ACHN (cell line): Measurements from ENCODE around the gene RPL23.
A peak's percentile ranks its signal among the peaks of the same experiment; 100 is the strongest.

ENCODE experiments used
- DNase-seq: peaks from one replicate; pipeline ENCODE4 v3.0.0-alpha.2; 2015
- in situ Hi-C: cut with HindIII; loops from 2 replicates; pipeline ENCODE4 v1.10.0; 2017; ENCODE audit warnings: low sequenced_read_pairs, low pct_ligation_motif_present, low pct_unique_long_range_greater_than_20kb

RPL23 gene

GRCh38 chr17:38885728-38886642 lies 32.5 kb upstream of the RPL23 start:
- in situ Hi-C loops: no loop called here
- no peak for DNase-seq

GRCh38 chr17:38885044-38885727 lies 31.7 kb upstream of the RPL23 start:
- no peak for DNase-seq
- in situ Hi-C loops: no loop called here

DNA sequence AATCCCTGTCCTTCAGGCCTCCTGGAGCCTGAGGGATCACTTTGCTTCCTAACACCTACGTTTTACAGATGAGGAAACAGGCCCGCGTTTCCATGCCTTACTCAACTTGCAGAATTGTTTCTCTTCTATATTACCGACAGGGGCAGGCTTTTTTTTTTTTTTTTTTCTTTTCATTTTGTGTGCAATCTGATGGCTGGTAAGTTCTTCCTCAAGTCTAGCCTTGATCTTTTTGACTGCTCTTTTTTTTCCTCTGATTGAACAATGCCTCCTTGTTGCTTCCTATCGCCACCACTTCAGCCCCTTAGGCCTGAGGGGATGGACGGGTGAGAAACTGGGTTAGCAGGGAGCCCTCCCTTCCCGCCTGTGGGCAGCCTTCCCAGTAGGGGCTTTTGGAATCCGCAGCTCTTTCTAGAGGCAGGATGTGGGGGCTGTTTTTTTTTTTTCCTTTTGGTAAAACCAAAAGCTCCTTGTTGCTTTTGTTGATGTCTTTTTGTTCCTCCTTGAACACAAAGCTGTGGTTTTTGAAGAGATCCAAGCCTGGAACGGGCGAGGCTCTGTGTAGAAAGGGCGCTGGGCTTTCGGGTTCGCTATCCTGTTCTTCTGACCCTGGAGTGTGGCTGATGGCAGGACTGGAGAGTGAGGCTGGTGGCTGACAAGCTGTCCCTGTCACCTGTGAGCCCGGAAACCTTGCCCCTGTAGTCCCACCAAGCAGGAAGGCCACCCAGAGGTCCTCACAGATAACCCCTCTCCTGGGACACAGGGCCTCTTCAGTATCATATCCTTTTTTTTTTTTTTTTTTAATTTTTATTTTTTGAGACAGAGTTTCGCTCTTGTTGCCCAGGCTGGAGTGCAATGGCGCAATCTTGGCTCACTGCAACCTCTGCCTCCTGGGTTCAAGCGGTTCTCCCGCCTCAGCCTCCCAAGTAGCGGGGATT lies 30.3 kb upstream of the RPL23 start:
- in situ Hi-C loops: no loop called here
- no peak for DNase-seq

GRCh38 chr17:38882870-38883269 lies 29.3 kb upstream of the RPL23 start:
- no peak for DNase-seq
- in situ Hi-C loops: no loop called here

DNA sequence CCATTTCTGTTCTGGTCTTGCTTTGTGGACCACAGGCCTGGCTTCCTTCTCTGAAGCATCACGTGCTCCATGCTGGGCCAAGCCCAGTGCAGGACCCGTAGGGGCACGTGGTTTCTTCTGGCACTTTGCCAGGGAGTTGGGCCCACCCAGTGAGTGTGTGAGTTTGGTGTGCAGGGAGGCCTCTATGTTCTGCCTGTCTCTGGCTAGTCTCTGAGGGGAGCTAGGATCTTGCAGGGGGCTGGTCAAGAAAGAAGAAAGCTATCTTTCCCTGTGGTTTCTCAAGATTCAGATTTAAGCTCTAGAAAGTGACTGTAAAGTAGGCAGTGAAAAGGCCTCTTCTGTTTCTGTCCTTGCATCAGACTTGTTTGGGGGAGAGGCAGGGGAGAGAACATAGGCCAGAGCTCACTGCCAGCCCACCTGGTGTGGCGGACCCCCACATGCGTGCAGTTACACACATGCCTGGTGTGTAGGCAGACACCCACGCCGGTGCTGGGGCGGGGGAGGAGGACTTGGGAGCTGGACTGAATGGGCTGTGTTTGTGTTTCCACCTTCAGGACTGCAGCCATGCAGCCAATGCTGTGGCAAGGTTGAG lies 28.2 kb upstream of the RPL23 start:
- no peak for DNase-seq
- in situ Hi-C loops: no loop called here

- DNase-seq: peak; percentile 97
- in situ Hi-C loops: no loop called here
Observed at GRCh38 chr17:38879878-38880665, 26.6 kb upstream of the RPL23 start.

DNA sequence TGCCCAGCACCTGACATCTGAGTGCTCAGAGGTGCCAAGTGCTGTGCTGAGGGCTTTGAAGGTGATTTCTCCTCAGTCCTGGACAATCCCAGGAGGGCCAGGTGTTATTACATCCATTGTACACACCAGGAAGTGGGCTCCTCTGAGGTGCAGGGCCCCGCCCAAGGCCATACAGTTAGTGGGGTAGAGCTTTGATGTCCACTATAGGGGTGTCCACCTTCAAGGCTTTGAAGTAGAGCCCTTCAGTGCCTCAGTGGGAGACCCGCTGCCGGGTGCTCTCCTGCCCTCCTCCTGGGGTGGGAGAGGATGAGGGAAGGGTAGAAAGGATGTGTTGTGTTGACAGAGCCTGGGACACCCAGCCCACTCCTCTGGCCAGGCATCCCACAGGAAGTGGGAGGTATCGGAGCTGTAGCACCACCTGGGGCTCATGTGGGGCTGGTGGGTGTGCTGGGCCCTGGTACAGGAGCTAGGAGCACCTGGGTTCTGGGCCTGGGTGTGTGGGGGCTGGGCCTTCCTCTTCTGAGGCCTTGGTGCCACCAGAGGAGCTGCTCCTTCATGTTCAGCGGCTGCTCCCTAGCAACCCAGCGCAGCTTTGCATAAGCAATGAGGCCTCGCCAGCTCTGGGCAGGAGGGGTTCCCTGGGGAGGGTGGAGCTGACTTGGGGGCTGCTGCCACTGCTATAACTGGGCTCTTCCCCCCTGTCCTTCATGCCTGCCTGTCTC lies 23.8 kb upstream of the RPL23 start:
- DNase-seq: no peak
- in situ Hi-C loops: no loop called here

GRCh38 chr17:38875477-38876075 lies 22.1 kb upstream of the RPL23 start:
- no peak for DNase-seq
- in situ Hi-C loops: no loop called here

DNA sequence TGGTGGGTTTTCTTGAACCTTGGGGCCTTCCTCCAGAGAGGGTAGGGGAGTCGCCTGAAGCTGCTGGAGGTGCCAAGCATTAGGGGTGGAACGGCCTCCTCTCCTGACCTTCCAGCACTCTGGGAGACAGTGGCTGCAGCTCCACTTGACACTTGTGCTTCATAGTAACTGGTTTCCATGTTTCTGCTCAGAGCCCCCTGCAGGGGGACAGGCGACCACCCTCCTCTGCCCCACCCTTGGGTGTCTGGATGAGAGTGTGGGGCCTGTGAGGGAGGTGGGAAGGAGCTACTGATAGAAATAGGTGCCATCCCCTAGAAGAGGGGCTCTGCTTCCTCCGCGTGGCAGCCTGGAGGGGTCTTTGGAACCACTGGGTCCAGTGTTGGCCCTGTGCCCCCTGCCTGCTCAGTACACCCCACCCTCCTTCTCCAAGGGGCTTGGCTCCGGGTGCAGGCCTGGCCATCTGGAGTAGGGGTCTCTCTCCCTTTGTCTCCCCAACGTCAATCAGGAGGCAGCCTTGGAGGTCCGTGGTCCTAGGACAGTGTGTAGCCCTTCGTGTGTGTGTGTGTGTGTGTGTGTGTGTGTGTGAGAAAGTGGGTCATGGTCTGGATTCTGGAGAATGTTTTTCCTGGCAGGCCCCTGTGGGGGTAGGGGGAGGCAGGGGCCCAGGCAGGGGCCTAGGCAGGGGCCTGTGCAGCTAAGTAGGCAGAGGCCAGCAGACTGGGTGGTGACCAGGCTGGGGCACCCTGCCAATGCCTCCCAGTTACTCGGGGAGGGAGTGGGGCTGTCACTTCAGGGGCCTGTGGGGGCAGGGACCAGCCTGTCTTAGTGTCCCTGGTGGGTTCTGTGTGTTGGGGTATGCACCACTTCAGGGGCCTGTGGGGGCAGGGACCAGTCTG lies 21.2 kb upstream of the RPL23 start:
- no peak for DNase-seq

GRCh38 chr17:38873640-38874380 lies 20.3 kb upstream of the RPL23 start:
- in situ Hi-C loops: no loop called here
- DNase-seq: peak; percentile 42

More for the DNA sequence above, 21.2 kb upstream of the RPL23 start:
- in situ Hi-C loops: no loop called here

GRCh38 chr17:38872671-38873385 lies 19.3 kb upstream of the RPL23 start:
- in situ Hi-C loops: no loop called here
- no peak for DNase-seq

DNA sequence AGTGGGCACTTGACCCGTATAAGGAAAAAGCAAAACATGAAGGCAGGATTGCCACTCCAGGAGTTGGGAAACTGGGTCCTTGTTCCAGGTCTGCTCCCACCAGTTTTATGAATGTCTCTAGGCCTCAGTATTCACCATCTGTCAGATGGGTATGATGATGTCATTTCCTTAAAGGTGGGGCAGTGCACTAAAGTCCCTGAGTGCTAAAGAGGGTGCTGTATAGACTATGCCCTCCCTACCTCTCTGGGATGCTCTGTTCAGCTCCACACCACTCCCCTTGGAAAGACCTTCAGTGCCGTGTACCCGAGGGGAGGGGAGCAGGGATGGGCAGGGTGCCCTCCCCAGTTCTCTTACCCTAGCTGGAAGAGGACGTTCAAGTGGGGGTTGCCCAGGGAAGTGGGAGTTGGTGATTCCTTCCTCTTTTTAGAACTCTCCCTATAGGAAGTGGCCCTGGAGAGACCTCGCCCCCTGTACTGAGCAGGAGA lies 18.5 kb upstream of the RPL23 start:
- in situ Hi-C loops: no loop called here
- no peak for DNase-seq

DNA sequence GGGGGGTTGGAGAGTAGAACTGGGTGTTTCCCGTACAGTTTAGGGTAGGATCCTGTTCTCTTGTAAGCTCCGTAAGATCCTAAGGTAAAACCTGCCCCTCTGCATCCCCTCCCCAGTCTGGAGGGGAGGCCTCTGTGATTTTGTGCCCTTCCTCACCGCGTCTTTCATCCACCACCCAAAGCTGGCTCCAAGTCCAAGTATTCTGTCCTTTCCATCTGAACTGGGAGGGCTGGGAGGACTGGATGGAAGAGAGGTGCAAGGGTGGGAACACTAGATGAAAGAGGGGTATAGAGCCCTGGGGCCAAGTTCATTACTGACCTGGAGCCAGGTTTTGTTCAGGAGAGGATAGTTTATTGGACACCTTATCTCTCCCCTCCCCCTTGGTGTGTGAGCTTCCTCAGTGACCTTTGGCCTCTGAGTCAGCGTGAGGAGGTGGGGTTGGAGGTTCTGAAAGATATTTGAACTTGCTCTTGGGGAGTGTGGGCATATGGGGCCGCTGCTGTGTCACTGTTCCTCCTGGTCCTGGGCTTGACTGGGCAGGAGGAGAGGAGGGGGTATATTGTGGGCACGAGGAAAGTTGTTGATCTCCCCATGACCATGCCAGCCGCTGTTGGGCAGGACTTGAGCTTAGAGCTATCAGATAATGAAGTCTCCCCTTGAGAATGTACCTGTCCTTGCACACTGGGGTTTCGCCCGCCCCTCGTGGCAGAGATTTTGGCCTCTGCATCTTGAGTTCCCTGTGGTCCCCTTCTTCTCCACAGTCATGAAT lies 17.9 kb upstream of the RPL23 start:
- in situ Hi-C loops: no loop called here
- DNase-seq: peak; percentile 90
